Left ventricle myocardium inferior (tissue), 1 donor: Measurements from ENCODE around the gene MS4A7. TPM values are rescaled to one million over a fixed set of nuclear protein-coding genes. Genes with fewer than 3 reads are reported as not detected.

Source experiments
- DNase-seq: peaks from one replicate; pipeline ENCODE4 v3.0.0-alpha.2; 2020
- H3K27ac ChIP-seq: fragments of 200-600 bp; replicated peaks from 2 replicates; pipeline ENCODE4 v1.8.0; 2021
- H3K27me3 ChIP-seq: fragments of 200-600 bp; 2 replicates; pipeline ENCODE4 v1.8.0; 2021; ENCODE audit warnings: low read depth
- H3K36me3 ChIP-seq: fragments of 200-600 bp; 2 replicates; pipeline ENCODE4 v1.8.0; 2021
- H3K4me1 ChIP-seq: fragments of 200-600 bp; 2 replicates; pipeline ENCODE4 v1.8.0; 2021
- H3K4me3 ChIP-seq: fragments of 200-600 bp; 2 replicates; pipeline ENCODE4 v1.8.0; 2021; ENCODE audit warnings: mild to moderate bottlenecking, moderate library complexity
- H3K9me3 ChIP-seq: fragments of 200-600 bp; replicated peaks from 2 replicates; pipeline ENCODE4 v1.8.0; 2021
- CTCF ChIP-seq: fragments of 200-600 bp; IDR thresholded peaks from 2 replicates; pipeline ENCODE4 v1.8.0; 2021; ENCODE audit warnings: antibody characterized with exemption, mild to moderate bottlenecking, borderline replicate concordance
- intact Hi-C: fragments of 100-400 bp; cut with micrococcal nuclease; formaldehyde crosslinking; loops from one replicate; pipeline ENCODE4 v1.11.0; 2022
- total RNA-seq: library from RNA; stranded (reverse); fragmentation: NEBNext Ultra II Directional; extraction: Animal tissue kit (Norgen Biotek cat#: 25700); gene quantifications from one replicate; pipeline ENCODE4 v1.2.1, GENCODE V29; 2021
- donor health status: DM: no; HTN: yes; CAD: no; lungs with severe emphysema.

Gene MS4A7
- total RNA-seq, 1 donor from 2014 or later = 13.1 TPM

DNA sequence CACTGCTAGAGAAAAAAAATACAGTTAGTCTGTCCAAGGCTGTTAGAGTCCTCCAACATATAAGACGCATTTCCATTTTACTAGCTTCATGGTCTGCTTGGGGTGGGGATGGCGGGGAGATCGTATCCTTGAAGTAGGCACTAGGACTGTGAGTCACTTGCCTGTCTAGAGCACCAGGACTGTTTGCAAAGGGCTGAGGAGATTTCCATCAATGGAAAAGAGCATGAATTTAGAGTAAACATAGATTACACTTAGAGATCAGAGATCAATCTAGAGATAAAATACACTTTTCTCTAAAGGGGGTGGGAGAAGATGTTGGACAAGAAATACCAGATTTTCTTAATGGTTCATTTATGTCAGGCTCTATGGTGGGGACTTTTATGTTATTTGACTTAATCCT is 1.7 kb upstream of the MS4A7 start:
- Histone ChIP-seq H3K9me3 (no peaks in the 10 kb centered on the region), H3K4me1 (no peaks in the 10 kb centered on the region), H3K27ac (no peak overlapping the region), H3K36me3 (no peaks in the 10 kb centered on the region), H3K27me3 (peaks cover 10% of the 10 kb centered on the region), H3K4me3 (no peak overlapping the region)
- no peak for TF ChIP-seq CTCF
- intact Hi-C loops = no loop called here
- DNase-seq = no peak

DNA sequence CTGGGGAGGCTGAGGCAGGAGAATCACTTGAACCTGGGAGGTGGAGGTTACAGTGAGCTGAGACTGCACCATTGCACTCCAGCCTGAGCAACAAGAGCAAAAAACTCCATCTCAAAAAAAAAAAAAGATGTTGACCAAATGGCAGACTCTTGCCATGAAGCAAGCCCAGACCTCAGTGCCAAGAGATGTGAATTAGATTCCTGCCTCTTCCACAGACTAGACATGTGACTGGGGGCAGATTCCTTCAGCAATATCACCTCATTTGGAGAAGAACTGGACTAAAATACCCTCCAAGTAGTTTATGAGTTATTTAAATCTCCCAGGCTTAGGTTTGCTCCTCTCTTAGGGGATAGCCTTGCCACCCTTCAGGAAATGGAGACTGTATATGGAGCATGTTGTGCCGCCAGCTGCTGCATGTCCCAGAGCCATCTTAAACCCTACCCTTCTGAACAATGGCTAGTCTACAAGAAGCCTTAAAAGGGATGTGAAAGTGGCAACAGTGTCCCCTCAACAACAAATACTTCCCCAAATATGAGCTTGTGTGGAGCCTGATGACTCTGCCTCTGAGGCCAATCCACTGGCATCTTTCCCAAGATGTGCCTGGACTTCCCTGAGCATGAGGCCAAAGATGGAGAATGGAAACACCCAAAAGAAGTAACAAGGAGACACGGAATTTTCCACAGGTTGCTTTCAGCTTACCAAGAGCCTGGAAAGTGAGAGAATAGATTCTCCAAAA is 763 bp upstream of the MS4A7 start:
- peak; percentile 42 for DNase-seq
- Histone ChIP-seq H3K4me3 (no peak overlapping the region), H3K27me3 (peaks cover 3% of the 10 kb centered on the region), H3K4me1 (no peaks in the 10 kb centered on the region), H3K27ac (peak overlapping the region; percentile 27), H3K36me3 (no peaks in the 10 kb centered on the region), H3K9me3 (no peaks in the 10 kb centered on the region)
- intact Hi-C loops = no loop called here
- no peak for TF ChIP-seq CTCF

DNA sequence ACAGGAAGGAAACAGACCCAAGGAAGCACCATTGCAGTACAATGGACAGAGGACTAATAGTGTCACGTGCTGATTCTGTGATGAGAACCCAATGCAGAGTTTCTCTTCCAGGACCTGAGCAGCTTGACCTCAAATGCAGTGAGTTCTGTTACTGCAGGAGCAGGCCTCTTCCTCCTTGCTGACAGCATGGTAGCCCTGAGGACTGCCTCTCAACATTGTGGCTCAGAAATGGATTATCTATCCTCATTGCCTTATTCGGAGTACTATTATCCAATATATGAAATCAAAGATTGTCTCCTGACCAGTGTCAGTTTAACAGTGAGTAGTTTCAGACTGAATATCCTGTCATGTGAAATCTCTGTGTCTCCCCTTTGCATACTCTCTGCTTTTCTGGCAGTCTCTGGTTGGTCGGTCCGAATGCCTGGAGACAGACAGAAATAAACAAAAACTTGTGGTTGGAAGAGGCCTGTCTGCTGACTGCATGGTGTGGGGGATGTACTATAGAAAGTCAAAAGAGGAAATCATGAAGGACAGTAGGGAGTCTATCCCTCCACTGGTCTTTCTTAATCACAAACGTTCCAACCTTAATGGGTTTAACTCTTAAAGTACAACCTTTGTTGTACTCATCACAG is 11.1 kb downstream of the MS4A7 start:
- Histone ChIP-seq H3K4me1 (no peaks in the 10 kb centered on the region), H3K27me3 (peaks cover 7% of the 10 kb centered on the region), H3K9me3 (no peaks in the 10 kb centered on the region), H3K27ac (no peak overlapping the region), H3K36me3 (no peaks in the 10 kb centered on the region), H3K4me3 (no peak overlapping the region)
- no peak for TF ChIP-seq CTCF
- no peak for DNase-seq
- intact Hi-C loops = no loop called here

GRCh38 chr11:60390419-60390818 is 12.1 kb downstream of the MS4A7 start:
- Histone ChIP-seq H3K27me3 (peaks cover 7% of the 10 kb centered on the region), H3K9me3 (no peaks in the 10 kb centered on the region), H3K4me1 (no peaks in the 10 kb centered on the region), H3K27ac (no peak overlapping the region), H3K4me3 (no peak overlapping the region), H3K36me3 (no peaks in the 10 kb centered on the region)
- intact Hi-C loops = no loop called here
- DNase-seq = no peak
- TF ChIP-seq CTCF = no peak

DNA sequence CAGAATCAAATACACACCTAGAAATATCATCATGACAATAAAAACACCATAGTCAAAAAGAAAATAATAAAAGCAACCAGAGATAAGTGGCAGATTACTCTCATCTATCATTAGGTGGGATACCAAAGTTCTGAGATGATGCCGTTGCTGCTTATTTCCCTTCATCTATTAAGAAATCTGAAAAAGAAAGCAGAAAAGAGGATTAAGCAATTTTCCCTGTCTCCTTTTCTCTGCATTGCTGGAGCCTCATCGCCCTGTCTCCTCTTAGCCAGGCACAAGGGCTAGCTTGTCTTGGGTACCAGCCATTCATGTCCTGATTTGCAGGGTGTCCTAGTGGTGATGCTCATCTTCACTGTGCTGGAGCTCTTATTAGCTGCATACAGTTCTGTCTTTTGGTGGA is 14.0 kb downstream of the MS4A7 start:
- H3K36me3 ChIP-seq = no peaks in the 10 kb centered on the region
- no peak for TF ChIP-seq CTCF
- DNase-seq = no peak
- no peak overlapping the region for H3K27ac ChIP-seq
- H3K9me3 ChIP-seq = no peaks in the 10 kb centered on the region
- peaks cover 4% of the 10 kb centered on the region for H3K27me3 ChIP-seq
- H3K4me3 ChIP-seq = no peak overlapping the region
- intact Hi-C loops = no loop called here
- H3K4me1 ChIP-seq = no peaks in the 10 kb centered on the region
